GM12801 (cell line): Measurements from ENCODE around the gene FHOD3.

Experiments
- CTCF ChIP-seq: IDR thresholded peaks from one replicate; pipeline ENCODE4 v1.5.1; 2011; ENCODE audit warnings: control low read depth; ENCODE audit not compliant: insufficient read length; ENCODE audit errors: extremely low read depth

The FHOD3 gene

GRCh38 chr18:36420826-36421225 lies 123.3 kb downstream of the FHOD3 start:
- TF ChIP-seq CTCF: no peak

- no peak for TF ChIP-seq CTCF
Measured at GRCh38 chr18:36424741-36425142, 127.2 kb downstream of the FHOD3 start.

GRCh38 chr18:36427369-36427768 lies 129.9 kb downstream of the FHOD3 start:
- TF ChIP-seq CTCF: no peak

- no peak for TF ChIP-seq CTCF
Measured at GRCh38 chr18:36427831-36428230, 130.3 kb downstream of the FHOD3 start.

- TF ChIP-seq CTCF: no peak
Measured at GRCh38 chr18:36428431-36429029, 131.0 kb downstream of the FHOD3 start.

GRCh38 chr18:36432880-36433555 lies 135.5 kb downstream of the FHOD3 start:
- TF ChIP-seq CTCF: no peak

- TF ChIP-seq CTCF: no peak
Measured at GRCh38 chr18:36436387-36436786, 138.9 kb downstream of the FHOD3 start.

- TF ChIP-seq CTCF: no peak
Measured at GRCh38 chr18:36440614-36441013, 143.1 kb downstream of the FHOD3 start.
